Activated T-cell treated with anti-CD3 and anti-CD28 coated beads for 48 hours (primary cell): ENCODE results near the gene RIT2.
"Not testable (repeated sequence)": the region's sequence is repeated elsewhere in the genome, so short reads cannot be mapped to it uniquely, and the experiment has no call there.

Experiments
- DNase-seq: peaks from one replicate; pipeline ENCODE4 v3.0.0-alpha.2; 2020; ENCODE audit warnings: low read depth

Gene RIT2

DNA sequence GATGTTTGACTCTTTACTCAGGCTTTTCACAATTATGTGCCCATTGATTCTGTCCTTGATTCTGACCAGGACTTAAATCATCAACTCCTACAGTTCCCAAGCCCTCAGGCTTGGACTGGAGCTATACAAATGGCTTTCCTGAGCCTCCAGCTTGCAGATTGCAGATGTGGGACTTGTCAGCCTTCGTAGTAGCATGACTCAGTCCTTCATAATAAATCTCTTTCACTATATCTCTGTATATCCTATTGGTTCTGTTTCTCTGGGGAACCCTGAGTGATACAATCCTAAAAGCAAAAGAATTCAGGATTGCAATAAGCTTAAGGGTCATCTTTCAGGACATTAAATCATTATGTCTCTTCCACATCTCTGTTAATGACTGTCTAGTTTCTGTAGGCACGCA, 356.6 kb downstream of the RIT2 start:
- no peak for DNase-seq

DNA sequence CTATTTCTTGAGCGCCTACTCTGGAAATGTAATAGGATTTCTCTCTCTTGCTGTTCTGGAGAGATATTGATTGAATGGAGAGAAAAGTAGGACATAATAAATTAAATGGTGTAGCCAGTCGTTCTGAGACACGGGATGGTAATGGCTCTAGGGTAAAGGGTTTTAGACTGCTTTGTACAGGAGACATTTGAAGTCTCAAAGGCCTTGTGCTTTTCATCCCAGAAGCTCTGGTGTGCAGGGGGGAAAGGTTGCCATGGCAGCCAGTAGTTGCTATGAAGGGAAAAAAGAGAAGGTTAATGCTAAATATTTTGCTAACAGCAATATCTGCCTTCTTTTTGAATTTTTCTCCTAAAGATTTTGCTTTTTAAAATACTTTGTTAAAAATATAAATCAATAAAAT, 359.3 kb downstream of the RIT2 start:
- DNase-seq, result no peak

DNA sequence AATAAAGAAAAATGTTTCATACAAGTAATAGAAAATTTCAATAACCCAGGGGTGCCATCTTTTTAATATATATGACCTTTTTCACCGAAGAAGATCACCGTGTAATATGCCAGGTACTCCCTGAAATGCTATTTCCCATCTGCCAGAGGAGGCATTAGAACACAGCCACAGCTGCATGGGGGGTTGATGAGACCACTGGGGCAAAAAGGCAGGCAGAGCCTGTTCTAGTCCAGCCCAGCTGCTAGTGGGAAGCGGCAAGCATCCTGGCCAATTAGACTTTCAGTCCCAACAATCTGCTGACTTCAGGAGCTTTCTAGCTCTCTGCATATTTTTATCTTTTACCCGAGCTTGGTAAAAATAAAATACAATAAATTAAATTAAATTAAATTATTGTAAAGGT, 362.6 kb downstream of the RIT2 start:
- no peak for DNase-seq

DNA sequence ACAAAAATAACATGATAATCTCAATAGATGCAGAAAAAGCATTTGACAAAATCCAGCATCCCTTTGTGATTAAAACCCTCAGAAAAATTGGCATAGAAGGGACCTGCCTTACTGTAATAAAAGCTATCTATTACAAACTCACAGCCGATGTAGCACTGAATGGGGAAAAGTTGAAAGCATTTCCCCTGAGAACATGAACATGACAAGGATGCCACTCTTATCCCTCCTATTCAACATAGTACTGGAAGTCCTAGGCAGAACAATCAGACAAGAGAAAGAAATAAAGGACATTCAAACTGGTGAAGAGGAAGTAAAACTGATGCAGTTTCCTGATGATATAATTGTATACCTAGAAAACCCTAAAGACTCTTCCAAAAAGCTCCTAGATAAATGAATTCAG, 368.7 kb downstream of the RIT2 start:
- DNase-seq, result no peak

DNA sequence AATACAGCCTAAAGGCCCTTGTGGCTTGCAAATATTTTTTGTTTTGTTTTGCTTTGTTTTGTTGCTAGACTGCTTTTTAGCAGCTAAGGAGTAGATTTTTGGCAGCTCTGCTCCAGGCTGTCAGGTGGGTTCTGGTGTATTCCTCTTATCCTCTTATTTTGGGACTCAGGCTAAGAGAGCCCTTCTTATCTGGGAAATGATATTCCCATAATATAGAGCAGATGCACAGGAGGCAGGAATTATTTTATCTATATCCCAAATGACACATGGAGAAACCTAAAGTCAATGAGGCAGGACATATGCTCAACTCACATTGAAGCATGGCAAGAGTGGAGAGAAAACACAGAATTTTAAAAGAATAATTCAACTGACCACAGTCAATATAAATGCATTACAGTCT, 369.6 kb downstream of the RIT2 start:
- no peak for DNase-seq

DNA sequence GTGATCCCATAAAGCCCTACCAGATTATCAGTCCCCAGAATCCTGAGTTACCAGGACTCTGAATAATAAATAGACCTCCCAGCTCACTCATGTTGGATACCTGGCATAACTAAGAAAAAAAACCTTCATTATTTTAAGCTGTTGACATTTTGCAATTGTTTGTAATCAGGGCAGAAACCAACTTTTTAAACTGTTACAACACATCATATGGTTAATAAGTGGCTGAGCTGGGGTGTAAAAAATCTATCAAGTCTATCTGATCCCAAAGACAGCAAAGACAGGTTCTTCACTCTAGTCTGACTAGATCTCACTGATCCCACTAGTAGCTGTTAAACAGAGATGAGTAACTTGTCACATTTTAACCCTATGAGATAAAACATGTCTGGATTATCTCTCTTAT, 370.3 kb downstream of the RIT2 start:
- no peak for DNase-seq

DNA sequence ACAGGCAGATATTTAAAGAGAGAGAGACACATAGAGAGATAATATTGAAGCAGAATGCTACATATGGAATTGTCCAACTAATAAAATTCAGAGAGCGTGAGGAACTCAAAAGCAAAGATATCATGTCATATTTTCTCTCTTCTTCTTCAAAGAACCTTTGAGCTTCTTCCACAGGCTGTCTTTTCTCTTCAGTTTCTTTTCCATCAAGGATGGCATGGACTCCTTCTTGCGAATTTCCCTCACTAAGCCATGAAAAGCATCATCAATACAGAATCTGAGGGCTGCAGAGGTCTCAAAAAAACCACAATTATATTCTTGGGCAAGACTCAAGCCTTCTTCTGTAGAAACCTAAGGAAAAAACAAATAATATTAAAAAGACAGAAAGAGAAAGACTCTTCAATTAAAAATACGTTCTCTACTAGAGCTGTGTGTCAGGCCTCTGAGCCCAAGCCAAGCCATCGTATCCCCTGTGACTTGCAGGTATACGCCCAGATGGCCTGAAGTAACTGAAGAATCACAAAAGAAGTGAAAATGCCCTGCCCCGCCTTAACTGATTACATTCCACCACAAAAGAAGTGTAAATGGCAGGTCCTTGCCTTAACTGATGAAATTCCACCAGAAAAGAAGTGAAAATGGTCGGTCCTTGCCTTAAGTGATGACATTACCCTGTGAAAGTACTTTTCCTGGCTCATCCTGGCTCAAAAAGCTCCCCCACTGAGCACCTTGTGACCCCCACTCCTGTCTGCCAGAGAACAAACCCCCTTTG, 371.9 kb downstream of the RIT2 start:
- no peak for DNase-seq

DNA sequence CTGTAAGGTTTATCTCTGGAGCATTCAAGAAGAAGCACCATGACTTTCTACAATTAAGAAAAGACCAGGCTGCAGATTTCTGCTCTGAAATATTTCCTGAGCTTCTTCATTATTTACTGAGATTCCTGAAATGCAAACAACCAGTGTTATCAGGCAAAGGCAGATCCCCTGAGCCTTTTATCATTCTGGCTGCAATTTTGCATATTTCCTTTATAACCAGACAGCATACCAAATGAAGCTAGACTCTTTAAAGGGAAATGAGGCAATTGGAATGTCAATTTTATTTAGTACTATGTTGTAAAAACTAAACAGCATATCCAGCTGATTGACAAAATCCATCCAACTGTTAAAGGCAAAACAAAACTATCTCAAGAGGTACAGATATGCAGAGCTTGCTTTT, 372.5 kb downstream of the RIT2 start:
- DNase-seq, result no peak

DNA sequence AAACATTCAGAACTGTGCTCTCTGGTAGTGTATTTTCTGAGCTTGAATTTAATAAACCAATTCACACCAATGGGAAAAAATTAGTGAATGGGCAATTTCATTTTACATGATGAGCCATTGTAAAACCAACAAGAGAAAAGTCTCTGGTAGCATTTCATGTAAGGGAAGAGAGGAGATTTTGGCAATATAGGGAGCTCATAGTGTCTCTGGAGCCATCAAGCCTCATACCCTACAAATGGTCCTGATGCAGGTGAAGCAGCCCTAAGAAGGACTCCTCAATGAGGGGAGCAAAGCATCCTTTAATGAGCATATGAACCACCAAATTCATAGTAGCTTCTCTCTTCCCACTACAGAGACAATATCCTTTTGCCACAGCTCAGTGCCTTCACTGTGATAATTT, 373.0 kb downstream of the RIT2 start:
- DNase-seq, result no peak

DNA sequence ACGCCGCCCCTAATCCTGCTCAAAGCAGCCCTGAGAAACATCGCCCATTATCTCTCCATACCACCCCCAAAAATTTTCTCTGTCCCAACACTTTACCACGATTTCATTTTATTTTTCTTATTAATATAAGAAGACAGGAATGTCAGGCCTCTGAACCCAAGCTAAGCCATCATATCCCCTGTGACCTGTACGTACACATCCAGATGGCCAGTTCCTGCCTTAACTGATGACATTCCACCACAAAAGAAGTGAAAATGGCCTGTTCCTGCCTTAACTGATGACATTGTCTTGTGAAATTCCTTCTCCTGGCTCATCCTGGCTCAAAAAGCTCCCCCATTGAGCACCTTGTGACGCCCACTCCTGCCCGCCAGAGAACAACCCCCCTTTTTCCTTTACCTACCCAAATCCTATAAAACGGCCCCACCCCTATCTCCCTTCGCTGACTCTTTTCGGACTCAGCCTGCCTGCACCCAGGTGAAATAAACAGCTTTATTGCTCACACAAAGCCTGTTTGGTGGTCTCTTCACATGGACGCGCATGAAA, 373.6 kb downstream of the RIT2 start:
- not testable (repeated sequence) for DNase-seq

DNA sequence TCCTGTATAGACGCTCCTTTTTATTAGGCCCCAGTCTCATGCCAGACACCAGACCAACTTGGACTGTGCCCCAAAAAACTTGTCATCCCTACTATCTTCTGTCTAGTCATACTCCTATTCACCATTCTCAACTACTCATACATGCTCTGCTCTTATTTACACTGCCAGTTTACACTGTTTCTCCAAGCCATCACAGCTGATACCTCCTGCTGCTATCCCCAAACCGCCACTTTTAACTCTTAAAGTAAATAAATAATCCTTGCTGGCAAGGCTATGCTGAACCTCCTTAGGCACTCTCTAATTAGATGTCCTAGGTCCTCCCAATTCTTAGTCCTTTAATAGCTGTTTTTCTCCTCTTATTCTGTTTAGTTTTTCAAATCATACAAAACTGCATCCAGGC, 374.2 kb downstream of the RIT2 start:
- not testable (repeated sequence) for DNase-seq

DNA sequence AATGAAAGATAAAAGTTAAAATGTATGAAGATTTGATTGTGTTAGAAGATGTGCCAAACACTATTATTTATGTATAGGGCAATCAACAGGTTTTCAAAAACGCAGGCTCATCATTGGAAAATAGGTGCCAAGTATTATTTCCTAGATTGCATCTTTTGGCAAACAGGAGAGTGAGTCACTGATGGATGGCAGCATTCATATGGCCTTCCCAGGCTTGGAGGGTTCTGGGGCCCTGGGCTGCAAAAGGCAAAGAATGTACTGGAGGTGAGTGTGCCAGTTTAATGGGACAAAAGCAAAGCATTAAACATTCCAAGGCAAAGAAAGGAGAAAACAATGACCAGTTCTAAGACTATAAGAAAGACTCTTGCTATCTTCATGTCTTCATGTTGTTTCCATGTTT, 379.4 kb downstream of the RIT2 start:
- DNase-seq, result no peak

DNA sequence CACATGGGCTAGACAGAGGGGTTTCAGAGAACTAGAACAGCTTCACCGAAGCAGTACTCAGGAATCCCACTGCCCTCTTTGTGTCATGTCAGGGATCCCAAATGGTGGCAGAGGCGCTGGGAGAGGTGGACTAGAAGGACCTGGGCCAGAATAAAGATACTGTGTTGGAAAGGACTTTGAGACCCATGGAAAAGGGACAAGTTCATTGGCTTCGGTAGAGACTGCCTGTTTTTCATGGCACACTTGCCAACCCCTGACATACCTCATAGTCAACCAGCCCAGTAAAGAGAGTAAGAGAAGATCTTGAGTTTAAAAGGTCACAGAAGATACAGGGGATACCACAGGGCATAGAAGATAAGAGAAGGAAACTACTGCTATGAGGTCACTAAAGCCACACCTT, 381.0 kb downstream of the RIT2 start:
- no peak for DNase-seq

DNA sequence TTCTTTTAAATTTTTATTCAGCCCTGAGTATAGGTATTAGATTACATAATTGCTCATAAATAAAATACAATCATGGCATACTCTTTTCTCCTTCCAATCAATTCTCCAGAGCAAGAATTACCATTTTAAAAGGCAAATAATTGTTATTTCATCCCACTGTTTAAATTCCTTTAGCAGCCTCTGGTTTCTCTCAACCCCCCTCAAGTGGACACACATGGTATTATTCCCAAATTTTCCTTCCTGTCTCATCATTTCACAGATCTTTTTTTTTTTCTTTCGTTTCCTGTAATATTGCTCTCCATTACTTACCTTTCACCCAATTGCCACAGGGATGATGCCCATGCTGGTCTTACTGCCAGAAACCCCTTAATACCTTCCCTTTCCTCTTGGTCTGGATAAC, 385.2 kb downstream of the RIT2 start:
- DNase-seq, result no peak

DNA sequence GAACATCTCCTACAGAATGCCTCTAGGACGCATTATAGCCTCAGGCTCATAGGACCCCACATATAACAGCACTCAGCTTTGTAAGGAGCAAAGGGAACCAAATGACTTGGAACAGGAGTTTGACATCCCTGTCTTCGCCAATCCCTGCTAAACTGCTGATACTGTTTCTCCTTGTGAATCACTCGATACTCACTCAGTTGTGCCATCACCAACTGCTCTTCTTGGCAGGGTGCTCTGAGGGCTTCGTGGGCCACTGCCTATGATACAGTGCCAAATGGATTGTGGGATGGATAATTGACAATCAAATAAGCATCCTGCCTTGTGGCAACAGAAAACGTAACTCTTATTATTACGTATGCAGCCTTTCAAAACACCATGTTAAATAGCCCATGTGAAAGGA, 396.3 kb downstream of the RIT2 start:
- DNase-seq, result no peak

DNA sequence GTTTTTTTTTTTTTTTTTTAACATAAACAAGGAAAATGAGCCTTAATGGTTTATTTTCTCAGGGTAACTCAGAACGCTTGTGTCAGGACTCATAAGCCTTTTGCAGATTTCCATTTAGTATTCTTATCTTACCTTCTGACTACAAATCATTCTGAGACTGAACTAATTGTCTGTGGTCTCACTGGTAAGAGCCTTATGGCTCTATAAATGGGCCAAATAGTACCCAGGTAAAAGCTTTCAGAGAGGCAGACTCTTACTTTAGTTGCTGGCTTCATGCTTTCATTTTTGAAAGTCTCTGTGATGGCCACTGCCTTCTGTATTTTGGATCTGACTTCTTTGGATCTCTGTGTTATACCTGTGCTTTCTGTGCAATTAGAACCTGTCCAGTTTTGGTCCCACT, 403.4 kb downstream of the RIT2 start:
- DNase-seq, result no peak

DNA sequence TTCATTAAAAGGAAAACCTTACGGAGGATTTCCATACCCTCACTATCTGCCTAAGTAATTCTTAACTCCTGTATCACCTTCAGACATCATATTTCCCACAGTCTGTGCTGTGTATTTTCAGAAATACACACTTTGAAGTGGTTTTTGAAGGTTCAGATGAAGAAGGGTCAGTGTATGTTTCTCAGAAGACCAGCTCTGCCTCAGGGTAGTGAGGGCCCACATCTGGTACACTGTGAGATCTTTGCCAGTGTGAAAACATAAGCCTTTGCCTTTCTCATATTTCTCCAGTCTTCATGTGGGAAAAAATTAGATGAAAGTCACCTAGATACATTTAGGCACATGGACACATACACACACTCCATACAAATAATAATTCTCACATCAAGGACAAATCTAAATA, 408.4 kb downstream of the RIT2 start:
- DNase-seq, result no peak

DNA sequence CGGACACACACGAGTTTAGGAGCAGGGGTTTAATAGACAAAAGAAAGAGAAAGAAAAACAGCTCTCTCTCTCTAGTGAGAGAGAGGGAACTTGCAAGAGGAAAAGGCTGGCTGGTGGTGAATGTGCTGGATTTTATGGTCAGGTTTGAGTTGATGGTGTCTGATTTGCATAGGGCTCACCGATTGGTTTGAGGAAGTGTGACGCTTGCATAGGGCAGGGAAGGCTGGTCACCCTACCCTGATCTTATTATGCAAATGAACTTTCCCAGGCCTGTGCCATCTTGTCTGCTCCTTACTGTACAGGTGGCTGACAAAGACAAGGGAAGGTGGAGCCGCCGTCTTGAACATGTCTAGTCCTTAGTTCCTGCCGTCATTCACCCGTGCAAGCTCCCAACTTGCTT, 408.9 kb downstream of the RIT2 start:
- DNase-seq, result no peak

DNA sequence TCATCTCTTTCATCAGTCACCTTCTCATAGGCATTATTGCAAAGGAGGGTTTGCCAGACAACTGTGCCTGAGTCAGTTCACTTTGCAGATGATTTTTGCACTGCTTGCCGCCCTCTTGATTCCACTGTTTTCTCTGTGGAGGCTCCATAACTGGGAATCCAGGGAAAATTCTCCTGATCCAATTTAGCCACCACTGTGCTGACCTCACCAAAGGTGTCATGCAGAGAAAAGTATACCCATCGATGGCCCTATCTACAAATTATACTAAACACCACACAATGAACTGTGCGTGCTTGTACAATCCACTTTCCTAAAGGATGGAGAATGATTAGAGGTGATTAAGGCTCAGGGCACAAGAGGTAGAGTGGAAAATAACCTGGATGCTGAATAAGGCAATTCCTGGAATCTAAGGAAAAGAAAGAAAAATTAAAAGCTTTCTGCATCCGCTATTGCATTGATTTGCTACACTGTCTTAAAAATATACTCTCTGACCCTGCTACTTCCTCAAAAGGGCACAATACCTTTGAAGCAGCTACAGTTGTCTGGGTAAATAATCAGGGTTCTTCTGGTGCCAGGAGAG, 409.4 kb downstream of the RIT2 start:
- DNase-seq, result no peak
